NT2/D1 (cell line): ENCODE data around the gene MMP17.

Experiments used
- SUZ12 ChIP-seq: IDR thresholded peaks from 2 replicates; pipeline ENCODE4 v1.6.1; 2011; ENCODE audit not compliant: insufficient read length, insufficient read depth; ENCODE audit errors: extremely low read depth
- YY1 ChIP-seq: IDR thresholded peaks from 2 replicates; pipeline ENCODE4 v1.6.1; 2011; ENCODE audit not compliant: insufficient read length, insufficient read depth
- ZNF274 ChIP-seq: IDR thresholded peaks from 2 replicates; pipeline ENCODE4 v1.6.1; 2011; ENCODE audit warnings: mild to moderate bottlenecking, low read depth, low read length

GRCh38 chr12:131894981-131895639 is 66.9 kb downstream of the MMP17 start:
- no peak for TF ChIP-seq ZNF274
- no peak for TF ChIP-seq YY1
- no peak for TF ChIP-seq SUZ12
